HG03520 (cell line): ENCODE measurements around the gene FFAR1.

Experiments used
- ATAC-seq: cut with Tn5 transposase; IDR thresholded peaks from one replicate; pipeline ENCODE4 v1.9.1; 2021; ENCODE audit warnings: mild to moderate bottlenecking, moderate library complexity; ENCODE audit not compliant: unreplicated experiment

Gene FFAR1

DNA sequence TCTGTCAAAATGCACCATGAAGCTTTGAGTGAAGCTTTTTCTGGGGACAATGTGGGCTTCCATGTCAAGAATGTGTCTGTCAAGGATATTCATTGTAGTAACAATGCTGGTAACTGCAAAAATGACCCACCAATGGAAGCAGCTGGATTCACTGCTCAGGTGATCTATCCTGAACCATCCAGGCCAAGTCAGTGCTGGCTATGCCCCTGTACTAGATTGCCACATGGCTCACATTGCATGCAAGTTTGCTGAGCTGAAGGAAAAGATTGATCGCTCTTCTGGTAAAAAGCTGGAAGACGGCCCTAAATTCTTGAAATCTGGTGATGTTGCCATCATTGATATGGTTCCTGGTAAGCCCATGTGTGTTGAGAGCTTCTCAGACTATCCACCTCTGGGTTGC is 35.8 kb downstream of the FFAR1 start:
- no peak for ATAC-seq

DNA sequence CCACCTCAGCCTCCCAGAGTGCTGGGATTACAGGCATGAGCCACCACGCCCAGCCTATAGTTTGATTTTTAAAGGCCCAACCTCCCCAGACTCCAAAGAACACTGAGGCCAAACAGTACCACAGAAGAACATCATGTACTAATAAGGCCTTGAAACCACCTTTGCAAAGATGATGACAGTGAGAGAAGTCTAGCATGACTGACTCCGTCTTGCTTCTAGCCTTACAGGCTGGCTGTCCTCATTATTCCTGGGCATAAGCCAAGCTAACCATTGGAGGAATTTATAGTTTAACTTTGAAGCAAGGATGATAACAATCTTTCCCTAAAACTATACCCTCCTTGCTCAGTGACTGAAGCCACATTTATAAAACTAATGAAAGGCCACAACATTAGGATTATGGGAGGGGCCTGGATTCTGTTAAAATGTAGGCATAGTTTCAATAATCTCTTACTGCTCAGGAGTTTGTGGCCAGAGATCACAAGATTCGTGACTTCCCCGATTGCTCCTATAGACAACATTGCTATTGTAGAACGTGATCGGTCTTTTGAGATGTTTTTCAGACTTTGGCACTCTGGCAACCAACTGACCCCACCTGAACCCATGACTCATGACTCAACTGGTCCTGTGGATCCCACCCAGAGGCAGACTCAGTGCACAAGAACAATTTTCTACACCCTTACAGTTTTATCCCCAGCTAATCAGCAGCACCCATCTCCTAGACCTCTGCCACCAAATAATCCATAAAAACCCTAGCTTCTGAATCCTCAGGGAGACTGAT is 40.8 kb downstream of the FFAR1 start:
- ATAC-seq, result no peak

DNA sequence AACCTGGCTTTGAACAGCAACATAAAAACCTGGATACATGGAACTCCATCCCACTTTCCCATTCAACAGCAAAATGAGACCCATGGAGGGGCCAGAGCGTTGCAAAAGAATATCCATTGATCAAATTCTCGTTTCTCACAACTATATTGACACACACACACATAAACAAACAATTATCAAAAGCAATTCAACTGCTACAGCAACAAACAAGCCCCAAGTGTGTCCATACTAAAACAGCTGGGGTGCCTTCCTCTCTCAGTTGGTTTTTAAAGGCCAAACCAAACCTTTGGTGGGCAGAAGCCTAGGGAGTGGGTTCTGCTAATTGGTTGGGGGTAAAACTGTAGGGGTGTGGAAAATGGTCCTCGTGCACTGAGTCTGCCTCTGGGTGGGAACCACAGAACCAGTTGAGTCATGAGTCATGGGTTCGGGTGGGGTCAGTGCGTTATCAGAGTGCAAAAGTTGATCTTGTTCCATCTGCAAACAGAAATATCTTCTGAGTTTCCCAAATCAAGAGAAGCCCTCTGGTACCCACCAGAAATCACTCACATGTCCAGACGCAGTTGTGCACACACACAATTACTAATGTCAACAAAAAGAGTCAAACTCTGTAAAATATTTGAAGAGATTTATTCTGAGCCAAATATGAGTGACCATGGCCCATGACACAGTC is 41.6 kb downstream of the FFAR1 start:
- ATAC-seq, result no peak

DNA sequence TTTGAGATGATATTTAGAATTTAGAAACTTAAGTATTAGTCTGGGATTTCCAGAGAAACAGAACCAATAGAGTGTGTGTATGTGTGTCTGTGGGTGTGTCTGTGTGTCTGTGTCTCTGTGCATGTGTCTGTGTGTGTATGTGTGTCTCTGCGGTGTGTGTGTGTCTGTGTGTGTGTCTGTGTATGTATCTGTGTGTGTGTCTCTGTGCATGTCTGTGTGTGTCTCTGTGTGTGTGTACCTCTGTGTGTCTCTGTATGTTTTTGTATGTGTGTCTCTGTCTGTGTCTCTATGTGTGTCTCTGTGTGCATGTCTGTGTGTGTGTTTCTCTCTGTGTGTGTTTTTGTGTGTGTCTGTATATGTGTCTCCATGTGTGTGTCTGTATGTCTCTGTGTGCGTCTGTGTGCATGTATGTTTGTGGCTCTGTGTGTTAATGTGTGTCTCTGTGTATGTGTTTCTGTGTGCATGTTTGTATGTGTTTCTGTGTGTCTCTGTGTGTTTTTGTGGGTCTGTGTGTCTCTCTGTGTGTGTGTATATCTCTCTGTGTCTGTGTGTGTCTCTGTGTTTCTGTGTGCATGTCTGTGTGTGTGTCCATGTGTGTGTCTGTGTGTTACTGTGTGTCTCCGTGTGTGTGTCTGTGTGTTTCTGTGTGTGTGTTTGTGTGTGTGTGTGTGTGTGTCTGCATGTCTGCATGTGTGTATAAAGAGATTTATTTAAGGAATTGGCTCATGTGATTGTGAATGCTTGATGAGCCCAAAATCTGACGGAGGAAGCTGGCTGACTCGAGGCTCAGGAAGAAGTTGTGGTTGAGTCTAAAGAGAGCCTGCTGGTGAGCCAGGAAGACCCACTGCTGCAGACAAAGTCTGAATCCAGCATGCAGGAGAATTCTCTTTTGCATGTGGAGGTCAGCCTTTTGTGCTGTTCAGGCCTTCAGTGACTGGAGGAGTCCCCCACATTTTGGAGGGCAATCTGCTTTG is 45.3 kb downstream of the FFAR1 start:
- ATAC-seq, result no peak

DNA sequence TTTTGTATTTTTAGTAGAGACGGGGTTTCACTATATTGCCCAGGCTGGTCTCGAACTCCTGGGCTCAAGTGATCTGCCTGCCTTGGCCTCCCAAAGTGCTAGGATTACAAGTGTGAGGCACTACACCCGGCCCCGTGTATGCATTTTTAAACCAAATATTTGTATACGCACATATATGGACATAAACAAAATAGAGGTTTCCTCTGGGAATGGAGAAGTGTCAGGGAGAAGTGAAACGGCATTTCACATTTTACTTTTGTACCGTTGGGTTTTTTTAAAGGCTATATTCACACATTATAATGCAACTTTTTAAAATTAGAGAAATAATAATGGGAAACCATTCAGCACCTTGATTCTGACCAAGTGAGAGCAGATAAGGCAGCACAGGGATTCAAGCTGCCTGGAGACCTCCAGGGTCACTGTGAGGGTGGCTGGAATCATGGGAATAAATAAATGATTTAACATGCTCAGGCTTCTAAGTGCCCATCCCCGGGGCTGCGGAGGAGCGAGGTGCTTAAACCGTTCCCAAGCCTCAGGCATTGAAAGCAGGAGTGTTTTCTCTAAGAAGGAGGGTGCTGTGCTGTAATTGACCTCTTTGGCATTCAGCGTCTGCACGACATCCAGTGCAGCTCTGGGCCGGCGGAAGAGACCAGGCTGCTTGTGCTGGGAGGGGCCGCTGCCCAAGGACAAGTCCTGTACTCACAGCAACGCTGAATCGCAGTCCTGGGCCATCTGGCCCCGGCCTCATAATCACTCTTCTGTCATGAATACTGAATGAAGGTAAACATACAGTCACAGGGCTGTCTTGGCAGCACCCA is 47.9 kb downstream of the FFAR1 start:
- no peak for ATAC-seq

DNA sequence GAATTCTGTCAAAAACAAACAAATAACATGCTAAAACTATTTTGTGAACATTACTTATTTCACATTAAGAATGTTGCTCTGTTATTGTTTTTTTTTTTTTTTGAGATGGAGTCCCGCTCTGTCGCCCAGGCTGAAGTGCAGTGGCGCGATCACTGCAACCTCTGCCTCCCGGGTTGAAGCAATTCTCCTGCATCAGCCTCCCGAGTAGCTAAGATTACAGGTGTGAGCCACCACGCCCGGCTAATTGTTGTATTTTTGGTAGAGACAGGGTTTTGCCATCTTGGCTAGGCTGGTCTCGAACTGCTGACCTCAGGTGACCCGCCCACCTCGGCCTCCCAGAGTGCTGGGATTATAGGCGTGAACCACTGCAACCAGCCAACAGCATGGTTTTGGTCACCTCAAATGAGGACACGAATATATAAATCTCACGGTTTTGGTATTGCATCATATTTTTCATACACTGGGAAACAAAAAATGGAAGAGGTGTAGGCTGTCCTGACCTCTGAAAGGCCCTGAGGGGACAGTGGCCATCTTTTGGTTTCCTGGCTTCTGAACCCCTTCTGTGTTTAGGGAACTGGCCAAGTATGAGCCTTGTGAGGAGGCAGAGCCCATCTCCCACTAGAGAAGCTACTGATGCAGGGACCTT is 48.7 kb downstream of the FFAR1 start:
- ATAC-seq, result no peak

DNA sequence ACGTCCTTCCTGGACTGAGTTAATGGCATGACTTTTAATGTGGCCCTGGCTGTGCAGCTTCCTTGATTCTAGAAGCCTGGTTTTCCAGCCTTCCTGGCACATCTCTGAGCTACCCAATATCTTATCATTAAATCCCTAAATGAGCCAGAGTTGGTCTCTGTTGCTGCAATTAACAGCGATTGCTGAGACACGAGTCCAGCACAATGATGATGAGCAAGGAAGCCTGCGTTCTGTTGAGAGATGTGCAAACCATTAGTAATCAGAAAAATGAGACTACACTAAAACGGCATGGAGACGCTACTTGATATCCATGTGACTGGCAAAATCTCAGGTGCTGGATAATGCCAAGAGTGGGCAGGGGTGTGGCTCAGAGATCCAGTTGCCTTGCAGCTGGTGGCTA is 49.4 kb downstream of the FFAR1 start:
- no peak for ATAC-seq
